GM12878 (cell line): ENCODE measurements around the gene CMC4. TPM values are rescaled to one million over a fixed set of nuclear protein-coding genes. Genes with fewer than 3 reads are reported as not detected.

Experiments used
- ATAC-seq: fragments of 200-7000 bp; cut with Tn5 transposase; 3 replicates; pipeline ENCODE4 v1.9.1; 2020; ENCODE audit warnings: mild to moderate bottlenecking, moderate library complexity
- Bru-seq: library from RNA; stranded (reverse); fragments of 400-500 nt; gene quantifications from one replicate; lab custom pipeline; 2021; lab: Mats Ljungman, UMichigan
- BruChase-seq, 2 experiments: library from RNA; stranded (reverse); fragments of 400-500 nt; gene quantifications; one replicate each; lab custom pipeline; 2021; lab: Mats Ljungman, UMichigan
- BruUV-seq: library from RNA; stranded (reverse); fragments of 400-500 nt; replicated peaks from 2 replicates; lab custom pipeline; 2021; lab: Mats Ljungman, UMichigan
- CTCF ChIA-PET: fragments of 300-600 bp; sonication (Branson Sonifier 250); formaldehyde crosslinking; extraction: SDS; loops from one replicate; lab custom pipeline; 2021; ENCODE audit warnings: inconsistent platforms; lab: Yijun Ruan, JAX
- POLR2A ChIA-PET: fragments of 350-600 bp; formaldehyde crosslinking; extraction: SDS; loops from one replicate; lab custom pipeline; 2021; ENCODE audit warnings: inconsistent platforms; lab: Charles Lee
- RAD21 ChIA-PET: fragments of 300-600 bp; sonication (Branson Sonifier 250); formaldehyde crosslinking; loops from one replicate; lab custom pipeline; 2023; ENCODE audit warnings: antibody characterized with exemption; ENCODE audit not compliant: unreplicated experiment; lab: Charles Lee
- SMC1A ChIA-PET: fragments of 300-600 bp; sonication (Branson Sonifier 250); formaldehyde crosslinking; loops from one replicate; lab custom pipeline; 2023; ENCODE audit not compliant: unreplicated experiment, uncharacterized antibody; lab: Charles Lee
- DNase-seq: peaks from one replicate; pipeline ENCODE4 v3.0.0-alpha.2; 2011; ENCODE audit warnings: low read depth, low spot score
- FAIRE-seq: peaks from 3 replicates; lab custom pipeline; 2011; peaks lifted over from hg19 to GRCh38; lab: Jason Lieb, UNC
- H2AFZ ChIP-seq: 2 replicates; pipeline ENCODE4 v1.6.0; 2011; ENCODE audit warnings: low read depth, low read length, control low read depth; ENCODE audit not compliant: control insufficient read depth
- H3K27ac ChIP-seq: 2 replicates; pipeline ENCODE4 v1.5.1; 2011; ENCODE audit warnings: control low read depth; ENCODE audit not compliant: control insufficient read depth, insufficient read depth
- H3K27me3 ChIP-seq, 2 experiments: replicated peaks in 1 of 2; 2 replicates each; pipeline versions ENCODE4 v1.6.0 to v1.6.1; 2011; ENCODE audit warnings: low read length in 1 of 2; ENCODE audit not compliant: control insufficient read depth in 2 of 2, insufficient read depth in 2 of 2
- H3K36me3 ChIP-seq, 2 experiments: 2 replicates each; pipeline ENCODE4 v1.5.1; 2011; ENCODE audit warnings: low read length in 1 of 2; ENCODE audit not compliant: control insufficient read depth in 2 of 2, insufficient read depth in 2 of 2
- H3K4me1 ChIP-seq: 2 replicates; pipeline ENCODE4 v1.6.1; 2011; ENCODE audit warnings: mild to moderate bottlenecking, low read length, moderate library complexity, mixed read lengths; ENCODE audit not compliant: control insufficient read depth, insufficient read depth
- H3K4me2 ChIP-seq: 2 replicates; pipeline ENCODE4 v1.6.0; 2011; ENCODE audit warnings: control low read depth; ENCODE audit not compliant: control insufficient read depth, insufficient read depth
- H3K4me3 ChIP-seq: fragments of 200-600 bp; sonication (generic); 2 replicates; pipeline ENCODE4 v1.5.1; 2016
- H3K79me2 ChIP-seq: 2 replicates; pipeline ENCODE4 v1.6.0; 2011; ENCODE audit warnings: low read length; ENCODE audit not compliant: control insufficient read depth, insufficient read depth
- H3K9ac ChIP-seq: 2 replicates; pipeline ENCODE4 v1.8.0; 2011; ENCODE audit warnings: low read length, control low read depth, mixed read lengths; ENCODE audit not compliant: control insufficient read depth, insufficient read depth
- H3K9me3 ChIP-seq: replicated peaks from 3 replicates; pipeline ENCODE4 v1.5.1; 2011; ENCODE audit warnings: mild to moderate bottlenecking, low read length; ENCODE audit not compliant: control insufficient read depth, insufficient read depth
- H4K20me1 ChIP-seq: 2 replicates; pipeline ENCODE4 v1.6.0; 2011; ENCODE audit not compliant: control insufficient read depth, insufficient read depth
- BACH1 ChIP-seq: fragments of 450-650 bp; IDR thresholded peaks from 2 replicates; pipeline ENCODE4 v1.6.1; 2017; ENCODE audit warnings: mild to moderate bottlenecking, borderline replicate concordance
- BHLHE40 ChIP-seq, 2 experiments: fragments of 450-650 bp in 1 of 2; IDR thresholded peaks; 2 replicates each; pipeline ENCODE4 v1.6.1; 2011 to 2017; ENCODE audit warnings: low read depth in 2 of 2, borderline replicate concordance in 1 of 2, improper control_type of control experiment in 1 of 2, low read length in 1 of 2, mild to moderate bottlenecking in 1 of 2
- CREB1 ChIP-seq: IDR thresholded peaks from 2 replicates; pipeline ENCODE4 v1.6.1; 2012; ENCODE audit warnings: low read depth, mild to moderate bottlenecking, inconsistent platforms
- EGR1 ChIP-seq, 2 experiments: IDR thresholded peaks; 1 replicate in 1 of 2; 2 replicates in 1 of 2; pipeline ENCODE4 v1.6.1; 2011 to 2012; ENCODE audit warnings: low read depth in 2 of 2, low read length in 2 of 2, borderline replicate concordance in 1 of 2, mild to moderate bottlenecking in 1 of 2, moderate library complexity in 1 of 2
- NKRF ChIP-seq: fragments of 450-650 bp; conservative IDR thresholded peaks from 2 replicates; pipeline ENCODE4 v1.6.1; 2017; ENCODE audit warnings: mild to moderate bottlenecking, moderate library complexity
- POLR2A ChIP-seq: IDR thresholded peaks from 2 replicates; pipeline ENCODE4 v1.6.1; 2011; ENCODE audit warnings: low read depth, mild to moderate bottlenecking, low read length
- POLR2AphosphoS2 ChIP-seq: IDR thresholded peaks from 2 replicates; pipeline ENCODE4 v1.6.1; 2011; ENCODE audit warnings: low read depth, mild to moderate bottlenecking, low read length, improper control_type of control experiment, moderate library complexity
- SMAD1 ChIP-seq: fragments of 450-650 bp; IDR thresholded peaks from 2 replicates; pipeline ENCODE4 v1.6.1; 2018; ENCODE audit warnings: mild to moderate bottlenecking, low read depth; ENCODE audit not compliant: partially characterized antibody
- TAF1 ChIP-seq: IDR thresholded peaks from 2 replicates; pipeline ENCODE4 v1.6.1; 2011; ENCODE audit warnings: mild to moderate bottlenecking, low read depth, low read length, borderline replicate concordance
- TCF7 ChIP-seq: IDR thresholded peaks from 2 replicates; pipeline ENCODE4 v1.6.1; 2014; ENCODE audit warnings: antibody characterized with exemption, borderline replicate concordance
- ZNF687 ChIP-seq: fragments of 450-650 bp; IDR thresholded peaks from 2 replicates; pipeline ENCODE4 v1.6.1; 2017; ENCODE audit warnings: mild to moderate bottlenecking, moderate library complexity
- WGBS: methylation state at CpG from one replicate; pipeline ENCODE4 v1.1.6; 2016; ENCODE audit warnings: low lambda C conversion rate; ENCODE audit not compliant: insufficient replicate concordance, insufficient coverage; ENCODE audit errors: missing lambda C conversion rate; 5-methylcytosine and 5-hydroxymethylcytosine counted together
- in situ Hi-C: fragments of 300-500 bp; cut with MboI; formaldehyde crosslinking; loops from 9 replicates; pipeline ENCODE4 v1.14.3; 2018; ENCODE audit warnings: mixed read lengths
- intact Hi-C: fragments of 100-400 bp; cut with micrococcal nuclease; formaldehyde crosslinking; loops from one replicate; pipeline ENCODE4 v1.14.2; 2022; ENCODE audit not compliant: unreplicated experiment
- long read RNA-seq, 2 experiments: library from polyadenylated mRNA; unstranded; transcript quantifications; one replicate each; pipeline ENCODE4 v2.0.0, GENCODE V29; 2019 to 2020
- polyA minus RNA-seq, 3 experiments: library from RNA; depleted of rRNA, polyadenylated mRNA; stranded (reverse); fragments of >200 nt; gene quantifications; 2 replicates each; pipeline ENCODE4 v1.2.3, GENCODE V29; 2011
- polyA plus RNA-seq, 11 experiments: library from polyadenylated mRNA; depleted of rRNA in 4 of 11; unstranded in 6 of 11; stranded (reverse) in 5 of 11; fragments of >200 nt; fragmentation: Nextera tagmentation in 4 of 11; fragmentation: Illumina TruSeq in 1 of 11; extraction: Ambion mirVana in 4 of 11; extraction: Trizol in 1 of 11; gene quantifications; 1 replicate in 1 of 11; 2 replicates in 10 of 11; pipeline versions ENCODE4 v1.2.1 to v1.2.3, GENCODE V29; 2011 to 2016; ENCODE audit warnings: inconsistent platforms in 2 of 11, missing spikeins in 2 of 11, low read depth in 1 of 11
- total RNA-seq, 4 experiments: library from RNA; depleted of rRNA in 3 of 4; stranded (reverse); fragments of >200 nt in 3 of 4; fragmentation: Illumina TruSeq in 1 of 4; extraction: Trizol in 1 of 4; gene quantifications; 2 replicates each; pipeline versions ENCODE4 v1.2.1 to v1.2.3, GENCODE V29; 2013 to 2021

CMC4 gene
- total RNA-seq (2013; cell fraction: nucleolus; rRNA removed): 3.9 and 4.4 TPM in 2 replicates
- 25.0 and 26.5 TPM in 2 replicates for total RNA-seq (2014; rRNA removed)
- 14.0 and 15.6 TPM in 2 replicates for total RNA-seq (2014; rRNA removed; fragmentation: Illumina TruSeq; extraction: Trizol)
- 10.3 and 10.4 TPM in 2 replicates for total RNA-seq (2021)
- polyA plus RNA-seq (2011; ENCODE audit: low read depth): 11.5 TPM
- polyA plus RNA-seq (2011; rRNA removed): 27.9 and 30.5 TPM in 2 replicates
- polyA plus RNA-seq (2011; cell fraction: cytosol; rRNA removed): 31.7 and 33.4 TPM in 2 replicates
- polyA plus RNA-seq (2011; cell fraction: nucleus; rRNA removed): 14.2 and 16.6 TPM in 2 replicates
- polyA plus RNA-seq (2012): 12.7 and 15.9 TPM in 2 replicates
- polyA plus RNA-seq (2014; fragmentation: Illumina TruSeq; extraction: Trizol): 12.3 and 14.6 TPM in 2 replicates
- 10 to 100 TPM in 1 of 2 experiments, 1 to 10 TPM in 1; 5.8 to 10.4 TPM for polyA plus RNA-seq (2014; fragmentation: Nextera tagmentation; extraction: Ambion mirVana)
- polyA plus RNA-seq (2014; rRNA removed): 33.7 and 36.4 TPM in 2 replicates
- polyA plus RNA-seq (2016; fragmentation: Nextera tagmentation; extraction: Ambion mirVana): 10 to 100 TPM; 30.0 to 33.4 TPM
- polyA minus RNA-seq (2011; rRNA and poly(A)+ RNA removed): 9.4 TPM in 2 replicates
- polyA minus RNA-seq (2011; cell fraction: cytosol; rRNA and poly(A)+ RNA removed): 2.5 and 3.0 TPM in 2 replicates
- 0.77 and 2.1 TPM in 2 replicates for polyA minus RNA-seq (2011; cell fraction: nucleus; rRNA and poly(A)+ RNA removed)
- percentile 73 among the genes with signal in this experiment for Bru-seq, nascent RNA
- BruChase-seq, experiment 1, labeled RNA remaining after a 6-hour chase: percentile 71 among the genes with signal in this experiment
- BruChase-seq, experiment 2, labeled RNA remaining after a 2-hour chase: percentile 62 among the genes with signal in this experiment
- long read RNA-seq, experiment 1, transcript CMC4-202 (3 exons, 1,107 nt): major isoform, 24 of 33 reads
- long read RNA-seq, experiment 1, partial matches to known transcripts: 0 of 33 reads
- long read RNA-seq, experiment 1, other reads (novel, unspliced or antisense): 9 of 33 reads
- long read RNA-seq, experiment 2, transcript CMC4-202 (3 exons, 1,107 nt): major isoform, 83 of 99 reads
- long read RNA-seq, experiment 2, partial matches to known transcripts: 0 of 99 reads
- long read RNA-seq, experiment 2, other reads (novel, unspliced or antisense): 16 of 99 reads

- intact Hi-C loops: loop anchor here (5.0 kb wide), 2 partner anchors 44 to 146 kb away; partner anchors contain the start of genes FUNDC2 and VBP1
- H3K9me3 ChIP-seq: no peaks in the 10 kb centered on the region
- ChIA-PET CTCF (interaction anchor here (0.7 to 1.4 kb wide), 2 partner anchors 14 to 91 kb away, joined by 3 read pairs; no protein-coding TSS in a partner anchor), RAD21 (interaction anchor here (1.4 kb wide), 1 partner anchor 147 kb away, joined by 3 read pairs; no protein-coding TSS in a partner anchor), SMC1A (no interaction called here), POLR2A (interaction anchor here (0.7 to 1.1 kb wide), 2 partner anchors 43 to 44 kb away, joined by 3 read pairs; partner anchors contain the start of gene FUNDC2)
- no peaks in the 10 kb centered on the region for H3K27me3 ChIP-seq
- DNase-seq: peak; percentile 35
- H4K20me1 ChIP-seq: no peaks in the 10 kb centered on the region
- peak within 1 kb of the TSS; percentile 73 for H2AFZ ChIP-seq
- FAIRE-seq: no peak
- H3K4me3 ChIP-seq: peak within 1 kb of the TSS; percentile 83
- WGBS: 48% methylated on average over 44 of the region's 81 CpGs
- H3K9ac ChIP-seq: peak within 1 kb of the TSS; percentile 87
- ATAC-seq: peak; percentile 92
- H3K4me1 ChIP-seq: no peaks in the 10 kb centered on the region
- in situ Hi-C loops: no loop called here
- H3K4me2 ChIP-seq: peak within 1 kb of the TSS; percentile 67
- no TSS peak for BruUV-seq
- peaks cover 54% of the 10 kb centered on the region for H3K79me2 ChIP-seq
- H3K27ac ChIP-seq: peak within 1 kb of the TSS; percentile 84
- no peaks in the 10 kb centered on the region; a peak in 3 of 4 replicates for H3K36me3 ChIP-seq
- TF ChIP-seq TAF1: peak; percentile 80
- TF ChIP-seq SMAD1: no peak
- TF ChIP-seq EGR1 (IDR thresholded peaks at IDR 0.05; ENCODE audit: borderline replicate concordance in 1 of 2, low read depth in 2 of 2, low read length in 2 of 2): peak in 1 of 2 experiments; percentile 92; a peak in 2 of 3 replicates
- TF ChIP-seq TCF7: no peak
- TF ChIP-seq NKRF: 0 out of 2 replicates have a peak, but pooled peaks have one; percentile 30
- 0 out of 2 replicates have a peak, but pooled peaks have one; percentile 27 for TF ChIP-seq ZNF687
- peak; percentile 97 for TF ChIP-seq POLR2A
- TF ChIP-seq BACH1: 0 out of 2 replicates have a peak, but pooled peaks have one; percentile 10
- peak; percentile 58; the same call in 1 of the 2 replicates for TF ChIP-seq POLR2AphosphoS2
- peak; percentile 3; the same call in 1 of the 2 replicates for TF ChIP-seq CREB1
- peak in 1 of 2 experiments; percentile 79; a peak in 2 of 4 replicates for TF ChIP-seq BHLHE40 (IDR thresholded peaks at IDR 0.05; ENCODE audit: borderline replicate concordance in 1 of 2, low read depth in 2 of 2, low read length in 1 of 2)
Measured at GRCh38 chrX:155070975-155071693, at the start of gene CMC4, which contains the start of the genes BRCC3 and MTCP1. TSS of gene CMC4 (minus strand) at chrX:155071136. CDS start at chrX:155064023, 7,113 bp downstream. TSS of gene BRCC3 (plus strand) at chrX:155071508. CDS start at chrX:155071528, 20 bp downstream. TSS of gene MTCP1 (minus strand) at chrX:155071136. CDS start at chrX:155066010, 5,126 bp downstream.
